GM23338 (cell line): ENCODE data around the gene ATP1B4. TPM values are rescaled to one million over a fixed set of nuclear protein-coding genes. Genes with fewer than 3 reads are reported as not detected.

Experiments used
- ATAC-seq: fragments of 200-7000 bp; cut with Tn5 transposase; 3 replicates; pipeline ENCODE4 v1.9.1; 2020
- DNase-seq: peaks from one replicate; pipeline ENCODE4 v3.0.0-alpha.2; 2015; ENCODE audit warnings: low spot score
- H2AFZ ChIP-seq: fragments of 200-600 bp; sonication (generic); 2 replicates; pipeline ENCODE4 v1.8.0; 2016; ENCODE audit warnings: antibody characterized with exemption, mild to moderate bottlenecking, moderate library complexity
- H3F3A ChIP-seq: fragments of 200-600 bp; sonication (generic); replicated peaks from 2 replicates; pipeline ENCODE4 v1.8.0; 2017; ENCODE audit warnings: antibody characterized with exemption, mixed run types, low read depth
- H3K27ac ChIP-seq: fragments of 200-600 bp; sonication (generic); 2 replicates; pipeline ENCODE4 v1.6.1; 2016; ENCODE audit warnings: low read depth
- H3K27me3 ChIP-seq: fragments of 200-600 bp; sonication (generic); 2 replicates; pipeline ENCODE4 v1.8.0; 2016; ENCODE audit warnings: mild to moderate bottlenecking, mixed run types, moderate library complexity; ENCODE audit not compliant: insufficient read depth
- H3K36me3 ChIP-seq: fragments of 200-600 bp; sonication (generic); 2 replicates; pipeline ENCODE4 v1.8.0; 2016; ENCODE audit warnings: mild to moderate bottlenecking; ENCODE audit not compliant: insufficient read depth
- H3K4me1 ChIP-seq: fragments of 200-600 bp; sonication (generic); 2 replicates; pipeline ENCODE4 v1.8.0; 2016; ENCODE audit warnings: mild to moderate bottlenecking, moderate library complexity; ENCODE audit not compliant: insufficient read depth
- H3K4me2 ChIP-seq: fragments of 200-600 bp; sonication (generic); 2 replicates; pipeline ENCODE4 v1.7.1; 2017; ENCODE audit warnings: mixed run types
- H3K4me3 ChIP-seq: fragments of 200-600 bp; sonication (generic); 2 replicates; pipeline ENCODE4 v1.6.1; 2016; ENCODE audit warnings: mixed run types
- H3K79me2 ChIP-seq: fragments of 200-600 bp; sonication (generic); replicated peaks from 2 replicates; pipeline ENCODE4 v1.8.0; 2017; ENCODE audit warnings: mild to moderate bottlenecking; ENCODE audit not compliant: insufficient read depth
- H3K9me2 ChIP-seq: fragments of 200-600 bp; sonication (generic); 2 replicates; pipeline ENCODE4 v1.8.0; 2017; ENCODE audit not compliant: insufficient read depth
- H4K20me1 ChIP-seq: fragments of 200-600 bp; sonication (generic); replicated peaks from 2 replicates; pipeline ENCODE4 v1.8.0; 2017; ENCODE audit warnings: mild to moderate bottlenecking; ENCODE audit not compliant: insufficient read depth
- H3K27ac Mint-ChIP-seq: 2 replicates; pipeline ENCODE4 v1.8.0; 2020; ENCODE audit warnings: inconsistent platforms, mild to moderate bottlenecking, moderate library complexity, mixed read lengths
- H3K27me3 Mint-ChIP-seq: 3 replicates; pipeline ENCODE4 v1.8.0; 2022; ENCODE audit warnings: low read depth, mild to moderate bottlenecking, moderate library complexity, mixed read lengths, inconsistent platforms; ENCODE audit not compliant: insufficient read depth, poor library complexity
- H3K36me3 Mint-ChIP-seq: 3 replicates; pipeline ENCODE4 v1.8.0; 2021; ENCODE audit warnings: low read depth, mild to moderate bottlenecking, inconsistent platforms, moderate library complexity, mixed read lengths
- H3K4me1 Mint-ChIP-seq: 3 replicates; pipeline ENCODE4 v1.8.0; 2020; ENCODE audit warnings: mild to moderate bottlenecking, inconsistent platforms, mixed read lengths
- H3K4me3 Mint-ChIP-seq: 3 replicates; pipeline ENCODE4 v1.8.0; 2021; ENCODE audit warnings: moderate library complexity, mild to moderate bottlenecking, inconsistent platforms, mixed read lengths
- H3K9me3 Mint-ChIP-seq: 3 replicates; pipeline ENCODE4 v1.8.0; 2020; ENCODE audit warnings: moderate library complexity, mild to moderate bottlenecking, inconsistent platforms, mixed read lengths
- CREB1 ChIP-seq: fragments of 250-450 bp; sonication (Bioruptor Pico); IDR thresholded peaks from 2 replicates; pipeline ENCODE4 v1.5.0; 2020; ENCODE audit warnings: low read depth, mild to moderate bottlenecking, moderate library complexity
- CTCF ChIP-seq, 2 experiments: fragments of 200-600 bp in 1 of 2; sonication (generic) in 1 of 2; conservative IDR thresholded peaks; 2 replicates each; pipeline versions ENCODE4 v1.5.1 to v1.6.1; 2016 to 2017; ENCODE audit warnings: antibody characterized with exemption in 2 of 2, low read depth in 2 of 2, mild to moderate bottlenecking in 2 of 2, moderate library complexity in 1 of 2
- ETS1 ChIP-seq: IDR thresholded peaks from 2 replicates; pipeline ENCODE4 v1.6.1; 2016; ENCODE audit warnings: antibody characterized with exemption
- EZH2phosphoT487 ChIP-seq: fragments of 200-600 bp; sonication (generic); IDR thresholded peaks from one replicate; pipeline ENCODE4 v1.8.1; 2018; ENCODE audit warnings: antibody characterized with exemption; ENCODE audit not compliant: unreplicated experiment
- JUNB ChIP-seq: IDR thresholded peaks from one replicate; pipeline ENCODE4 v1.6.1; 2016; ENCODE audit warnings: antibody characterized with exemption; ENCODE audit not compliant: unreplicated experiment
- NANOG ChIP-seq: IDR thresholded peaks from 2 replicates; pipeline ENCODE4 v1.6.1; 2016; ENCODE audit warnings: antibody characterized with exemption, borderline replicate concordance
- REST ChIP-seq: IDR thresholded peaks from one replicate; pipeline ENCODE4 v1.6.1; 2018; ENCODE audit warnings: antibody characterized with exemption; ENCODE audit not compliant: unreplicated experiment
- STAT1 ChIP-seq: IDR thresholded peaks from one replicate; pipeline ENCODE4 v1.6.1; 2016; ENCODE audit warnings: antibody characterized with exemption; ENCODE audit not compliant: unreplicated experiment
- ZNF114 ChIP-seq: fragments of 250-450 bp; sonication (Bioruptor Pico); IDR thresholded peaks from 2 replicates; pipeline ENCODE4 v1.5.0; 2020; ENCODE audit warnings: mild to moderate bottlenecking, moderate library complexity
- ZNF331 ChIP-seq: fragments of 250-450 bp; sonication (Bioruptor Pico); IDR thresholded peaks from 2 replicates; pipeline ENCODE4 v1.5.0; 2020; ENCODE audit warnings: low read depth, mild to moderate bottlenecking, moderate library complexity
- polyA plus RNA-seq: library from polyadenylated mRNA; unstranded; fragments of >200 nt; fragmentation: Nextera tagmentation; extraction: Ambion mirVana; gene quantifications from 2 replicates; pipeline ENCODE4 v1.2.1, GENCODE V29; 2016
- total RNA-seq: library from RNA; depleted of rRNA; stranded (reverse); fragments of >200 nt; shearing (Covaris generic); gene quantifications from 2 replicates; pipeline ENCODE4 v1.2.3, GENCODE V29; 2014

Gene ATP1B4
- total and polyA plus RNA-seq, 2 experiments from 2014 or later = not detected

GRCh38 chrX:120316587-120317283 lies 45.2 kb upstream of the ATP1B4 start:
- Histone ChIP-seq H3K27ac (no peak overlapping the region), H2AFZ (no peak overlapping the region), H3K27me3 (peaks cover 45% of the 10 kb centered on the region), H3K79me2 (no peaks in the 10 kb centered on the region), H4K20me1 (no peaks in the 10 kb centered on the region), H3F3A (no peaks in the 10 kb centered on the region), H3K36me3 (no peaks in the 10 kb centered on the region), H3K4me3 (no peak overlapping the region), H3K4me2 (no peak overlapping the region), H3K4me1 (no peaks in the 10 kb centered on the region), H3K9me2 (no peaks in the 10 kb centered on the region)
- no peak for TF ChIP-seq ZNF331 (CRISPR knock-in tag)
- no peak for TF ChIP-seq EZH2phosphoT487
- ATAC-seq (no peak), DNase-seq (no peak)
- Mint-ChIP-seq H3K4me1 (no peaks in the 10 kb centered on the region), H3K9me3 (no peaks in the 10 kb centered on the region), H3K27ac (no peak overlapping the region), H3K27me3 (peaks cover 20% of the 10 kb centered on the region), H3K4me3 (no peak overlapping the region), H3K36me3 (no peaks in the 10 kb centered on the region)

GRCh38 chrX:120318411-120318810 lies 43.5 kb upstream of the ATP1B4 start:
- Mint-ChIP-seq H3K4me3 (no peak overlapping the region), H3K9me3 (no peaks in the 10 kb centered on the region), H3K36me3 (no peaks in the 10 kb centered on the region), H3K27me3 (peaks cover 9% of the 10 kb centered on the region), H3K27ac (no peak overlapping the region), H3K4me1 (no peaks in the 10 kb centered on the region)
- Histone ChIP-seq H3K4me3 (no peak overlapping the region), H4K20me1 (no peaks in the 10 kb centered on the region), H3K79me2 (no peaks in the 10 kb centered on the region), H3K4me1 (no peaks in the 10 kb centered on the region), H3K27ac (no peak overlapping the region), H3F3A (no peaks in the 10 kb centered on the region), H3K9me2 (no peaks in the 10 kb centered on the region), H3K27me3 (peaks cover 29% of the 10 kb centered on the region), H3K36me3 (no peaks in the 10 kb centered on the region), H3K4me2 (no peak overlapping the region), H2AFZ (no peak overlapping the region)
- ATAC-seq (no peak), DNase-seq (no peak)
- TF ChIP-seq REST = no peak
- no peak for TF ChIP-seq EZH2phosphoT487
- TF ChIP-seq JUNB = no peak
- no peak for TF ChIP-seq CTCF (conservative IDR thresholded peaks at IDR 0.05; ENCODE audit: low read depth in 2 of 2)
- TF ChIP-seq CREB1 = no peak
- TF ChIP-seq ZNF114 (CRISPR knock-in tag) = no peak
- TF ChIP-seq ZNF331 (CRISPR knock-in tag) = no peak
- TF ChIP-seq NANOG = no peak
- no peak for TF ChIP-seq STAT1
- TF ChIP-seq ETS1 = no peak
